DMS 273 (cell line): ENCODE results near the gene IPP.
"Not testable (repeated sequence)": the region's sequence is repeated elsewhere in the genome, so short reads cannot be mapped to it uniquely, and the experiment has no call there.

Experiments
- DNase-seq: peaks from one replicate; lab custom pipeline; 2025; ENCODE audit not compliant: unreplicated experiment; lab: John Stamatoyannopoulos, UW

Gene IPP

GRCh38 chr1:45685308-45686014 lies 65.0 kb downstream of the IPP start:
- DNase-seq = peak; percentile 63

- DNase-seq = no peak
These were observed 66.1 kb downstream of the IPP start for GRCh38 chr1:45684402-45684801.

- DNase-seq = no peak
These were observed 67.5 kb downstream of the IPP start for GRCh38 chr1:45682942-45683341.

GRCh38 chr1:45679123-45679522 lies 71.3 kb downstream of the IPP start:
- no peak for DNase-seq

- DNase-seq = no peak
These were observed 72.0 kb downstream of the IPP start for GRCh38 chr1:45678489-45678888.

GRCh38 chr1:45677751-45678245 lies 72.7 kb downstream of the IPP start:
- DNase-seq = no peak

- DNase-seq = not testable (repeated sequence)
These were observed 73.9 kb downstream of the IPP start for GRCh38 chr1:45676553-45676952.

- DNase-seq = no peak
These were observed 76.0 kb downstream of the IPP start for GRCh38 chr1:45674478-45674877.

GRCh38 chr1:45673956-45674355 lies 76.5 kb downstream of the IPP start:
- no peak for DNase-seq

- no peak for DNase-seq
These were observed 80.4 kb downstream of the IPP start for GRCh38 chr1:45669859-45670655.

- DNase-seq = no peak
These were observed 81.1 kb downstream of the IPP start for GRCh38 chr1:45669379-45669778.

- no peak for DNase-seq
These were observed 81.9 kb downstream of the IPP start for GRCh38 chr1:45668526-45668925.

GRCh38 chr1:45667321-45668111 lies 82.9 kb downstream of the IPP start:
- no peak for DNase-seq

- DNase-seq = no peak
These were observed 83.6 kb downstream of the IPP start for GRCh38 chr1:45666836-45667235.

- DNase-seq = no peak
These were observed 90.1 kb downstream of the IPP start for GRCh38 chr1:45660336-45660735.

GRCh38 chr1:45659222-45659621 lies 91.2 kb downstream of the IPP start:
- DNase-seq = no peak

GRCh38 chr1:45658171-45658570 lies 92.3 kb downstream of the IPP start:
- DNase-seq = no peak

GRCh38 chr1:45656573-45657226 lies 93.8 kb downstream of the IPP start:
- no peak for DNase-seq

GRCh38 chr1:45654540-45655280 lies 95.7 kb downstream of the IPP start:
- no peak for DNase-seq
